ENCODE measurements around the gene FLT3LG.
A peak's percentile ranks its signal among the peaks of the same experiment; 100 is the strongest.
"Not testable (repeated sequence)": the region's sequence is repeated elsewhere in the genome, so short reads cannot be mapped to it uniquely, and the experiment has no call there.

Gene FLT3LG

GRCh38 chr19:49463960-49464740 lies 9.9 kb upstream of the FLT3LG start:
- no peak for DNase-seq

GRCh38 chr19:49465371-49465770 lies 8.6 kb upstream of the FLT3LG start:
- no peak for DNase-seq

- no peak for DNase-seq
Measured at GRCh38 chr19:49468199-49468598, 5.8 kb upstream of the FLT3LG start.

GRCh38 chr19:49468746-49469447 lies 5.1 kb upstream of the FLT3LG start:
- peak; percentile 82 for DNase-seq

GRCh38 chr19:49469828-49470614 lies 4.0 kb upstream of the FLT3LG start:
- DNase-seq = peak; percentile 81

- DNase-seq = no peak
Measured at GRCh38 chr19:49470615-49470978, 3.4 kb upstream of the FLT3LG start.

- no peak for DNase-seq
Measured at GRCh38 chr19:49472936-49473335, 1.1 kb upstream of the FLT3LG start.

- not testable (repeated sequence) for DNase-seq
Measured at GRCh38 chr19:49473501-49473867, 531 bp upstream of the FLT3LG start.

- no peak for DNase-seq
Measured at GRCh38 chr19:49474542-49474924, 518 bp downstream of the FLT3LG start.

GRCh38 chr19:49475191-49475917 lies 1.3 kb downstream of the FLT3LG start:
- no peak for DNase-seq

GRCh38 chr19:49475995-49476880 lies 2.2 kb downstream of the FLT3LG start:
- peak; percentile 90 for DNase-seq

GRCh38 chr19:49479975-49480628 lies 6.1 kb downstream of the FLT3LG start:
- DNase-seq = no peak

- DNase-seq = no peak
Measured at GRCh38 chr19:49481020-49481683, 7.1 kb downstream of the FLT3LG start.

- no peak for DNase-seq
Measured at GRCh38 chr19:49486232-49486631, 12.2 kb downstream of the FLT3LG start.

- no peak for DNase-seq
Measured at GRCh38 chr19:49486710-49487276, 12.8 kb downstream of the FLT3LG start.

GRCh38 chr19:49487277-49488045 lies 13.4 kb downstream of the FLT3LG start, which contains the start of gene RPL13A:
RPL13A (plus strand) TSS chr19:49487608; CDS start chr19:49487630, 22 bp downstream.
- DNase-seq = peak; percentile 100

GRCh38 chr19:49488046-49488862 lies 14.2 kb downstream of the FLT3LG start:
- no peak for DNase-seq

GRCh38 chr19:49488863-49489537 lies 15.0 kb downstream of the FLT3LG start:
- no peak for DNase-seq
